HepG2 (cell line): ENCODE measurements around the gene SGF29. TPM values are rescaled to one million over a fixed set of nuclear protein-coding genes. Genes with fewer than 3 reads are reported as not detected.

ENCODE experiments used
- ATAC-seq: fragments of 200-7000 bp; cut with Tn5 transposase; 3 replicates; pipeline ENCODE4 v1.9.1; 2020; ENCODE audit warnings: mild to moderate bottlenecking, moderate library complexity
- Bru-seq: library from RNA; stranded (reverse); fragments of 400-500 nt; gene quantifications from one replicate; lab custom pipeline; 2021; lab: Mats Ljungman, UMichigan
- BruChase-seq, 2 experiments: library from RNA; stranded (reverse); fragments of 400-500 nt; gene quantifications; one replicate each; lab custom pipeline; 2021; lab: Mats Ljungman, UMichigan
- BruUV-seq: library from RNA; stranded (reverse); fragments of 400-500 nt; replicated peaks from 2 replicates; lab custom pipeline; 2021; lab: Mats Ljungman, UMichigan
- CTCF ChIA-PET: fragments of 300-600 bp; formaldehyde crosslinking; extraction: SDS; loops from one replicate; lab custom pipeline; 2021; ENCODE audit warnings: low total read pairs, inconsistent platforms, low intra/inter-chr PET ratio; lab: Yijun Ruan, JAX
- POLR2A ChIA-PET: fragments of 350-600 bp; sonication (Branson Sonifier 250); formaldehyde crosslinking; loops from one replicate; lab custom pipeline; 2020; ENCODE audit warnings: antibody characterized with exemption, inconsistent platforms; lab: Yijun Ruan, JAX
- DNase-seq: peaks from one replicate; pipeline ENCODE4 v3.0.0-alpha.2; 2015; ENCODE audit warnings: low spot score
- FAIRE-seq: peaks from 3 replicates; lab custom pipeline; 2011; peaks lifted over from hg19 to GRCh38; lab: Jason Lieb, UNC
- H2AFZ ChIP-seq: one replicate; pipeline ENCODE4 v1.6.1; 2011; ENCODE audit warnings: low read length, inconsistent platforms
- H3K27ac ChIP-seq: fragments of 300-600 bp; 3 replicates; pipeline ENCODE4 v1.8.0; 2011; ENCODE audit warnings: mixed run types, mild to moderate bottlenecking, mixed read lengths, low read length, inconsistent platforms; ENCODE audit not compliant: insufficient read depth; ENCODE audit errors: extremely low read length
- H3K27me3 ChIP-seq, 2 experiments: fragments of 200-600 bp in 1 of 2; 2 replicates in 1 of 2; 3 replicates in 1 of 2; pipeline versions ENCODE4 v1.6.0 to v1.8.0; 2011; ENCODE audit warnings: low read length in 2 of 2, mild to moderate bottlenecking in 2 of 2, moderate library complexity in 2 of 2, inconsistent platforms in 1 of 2; ENCODE audit not compliant: insufficient read depth in 2 of 2, control insufficient read depth in 1 of 2
- H3K36me3 ChIP-seq, 2 experiments: fragments of 200-600 bp in 1 of 2; replicated peaks in 1 of 2; 2 replicates in 1 of 2; 3 replicates in 1 of 2; pipeline versions ENCODE4 v1.5.1 to v1.8.0; 2011; ENCODE audit warnings: low read length in 2 of 2, inconsistent platforms in 1 of 2; ENCODE audit not compliant: insufficient read depth in 2 of 2, control insufficient read depth in 1 of 2
- H3K4me1 ChIP-seq: 2 replicates; pipeline ENCODE4 v1.5.1; 2012; ENCODE audit warnings: low read length, inconsistent platforms; ENCODE audit not compliant: insufficient read depth
- H3K4me2 ChIP-seq: 2 replicates; pipeline ENCODE4 v1.6.0; 2011; ENCODE audit warnings: low read depth, low read length, inconsistent platforms
- H3K4me3 ChIP-seq, 3 experiments: fragments of 200-600 bp in 1 of 3; sonication (generic), shearing (Covaris generic) in 1 of 3; replicated peaks in 1 of 3; 2 replicates each; pipeline ENCODE4 v1.5.1; 2011 to 2016; ENCODE audit warnings: low read length in 3 of 3, inconsistent platforms in 2 of 3, low read depth in 2 of 3, mild to moderate bottlenecking in 2 of 3, control low read depth in 1 of 3, mixed read lengths in 1 of 3; ENCODE audit not compliant: insufficient read depth in 1 of 3
- H3K79me2 ChIP-seq: one replicate; pipeline ENCODE4 v1.6.1; 2011; ENCODE audit warnings: low read length, inconsistent platforms; ENCODE audit not compliant: insufficient read depth
- H3K9ac ChIP-seq: 2 replicates; pipeline ENCODE4 v1.6.0; 2011; ENCODE audit warnings: mild to moderate bottlenecking, low read depth, low read length, inconsistent platforms; ENCODE audit not compliant: insufficient read depth
- H3K9me3 ChIP-seq: 2 replicates; pipeline ENCODE4 v1.5.1; 2012; ENCODE audit warnings: mild to moderate bottlenecking, low read length
- H4K20me1 ChIP-seq: 2 replicates; pipeline ENCODE4 v1.6.0; 2011; ENCODE audit warnings: inconsistent platforms, mild to moderate bottlenecking, low read length, moderate library complexity; ENCODE audit not compliant: insufficient read depth
- CEBPG ChIP-seq: IDR thresholded peaks from 2 replicates; pipeline ENCODE4 v1.6.1; 2016
- FOXO1 ChIP-seq: sonication (generic); formaldehyde crosslinking; IDR thresholded peaks from 2 replicates; pipeline ENCODE4 v1.4.0; 2020; ENCODE audit warnings: missing genetic modification reagents
- FUBP1 ChIP-seq: sonication (generic); formaldehyde crosslinking; IDR thresholded peaks from 2 replicates; pipeline ENCODE4 v1.5.1; 2020; ENCODE audit warnings: missing genetic modification reagents, mild to moderate bottlenecking, borderline replicate concordance
- IRF2 ChIP-seq: IDR thresholded peaks from 2 replicates; pipeline ENCODE4 v1.6.1; 2018; ENCODE audit warnings: missing genetic modification reagents, missing compliant biosample characterization
- XRCC5 ChIP-seq: fragments of 200-400 bp; formaldehyde crosslinking; optimal IDR thresholded peaks from 2 replicates; pipeline ENCODE3; 2017; ENCODE audit warnings: mild to moderate bottlenecking, low read length
- ZNF138 ChIP-seq: sonication (generic); formaldehyde crosslinking; IDR thresholded peaks from 2 replicates; pipeline ENCODE4 v1.5.0; 2020; ENCODE audit warnings: mild to moderate bottlenecking, low read depth, missing genetic modification reagents
- ZNF607 ChIP-seq: sonication (generic); formaldehyde crosslinking; IDR thresholded peaks from 2 replicates; pipeline ENCODE4 v1.5.1; 2020; ENCODE audit warnings: missing genetic modification reagents, mild to moderate bottlenecking, borderline replicate concordance
- ZUFSP ChIP-seq: sonication (generic); formaldehyde crosslinking; IDR thresholded peaks from 2 replicates; pipeline ENCODE4 v1.9.0; 2021; ENCODE audit warnings: missing genetic modification reagents, mild to moderate bottlenecking, borderline replicate concordance
- ZZZ3 ChIP-seq: sonication (generic); formaldehyde crosslinking; IDR thresholded peaks from 2 replicates; pipeline ENCODE4 v1.4.0; 2020; ENCODE audit warnings: missing genetic modification reagents, mild to moderate bottlenecking, borderline replicate concordance
- WGBS: methylation state at CpG from one replicate; pipeline ENCODE4 v1.1.6; 2017; ENCODE audit warnings: low lambda C conversion rate; 5-methylcytosine and 5-hydroxymethylcytosine counted together
- in situ Hi-C: cut with HindIII; loops from 2 replicates; pipeline ENCODE4 v1.10.0; 2017; ENCODE audit warnings: low pct_unique_long_range_greater_than_20kb; ENCODE audit not compliant: extremely low pct_ligation_motif_present
- intact Hi-C: fragments of 100-400 bp; cut with micrococcal nuclease; formaldehyde crosslinking; loops from one replicate; pipeline ENCODE4 v1.10.0; 2022; ENCODE audit not compliant: unreplicated experiment
- long read RNA-seq, 2 experiments: library from RNA in 1 of 2; library from polyadenylated mRNA in 1 of 2; stranded (forward) in 1 of 2; unstranded in 1 of 2; transcript quantifications; one replicate each; pipeline ENCODE4 v2.0.0, GENCODE V29; 2019 to 2022
- polyA minus RNA-seq, 3 experiments: library from RNA; depleted of rRNA, polyadenylated mRNA; stranded (reverse); fragments of >200 nt; gene quantifications; 2 replicates each; pipeline ENCODE4 v1.2.3, GENCODE V29; 2011; ENCODE audit warnings: low replicate concordance in 1 of 3
- polyA plus RNA-seq, 8 experiments: library from polyadenylated mRNA; depleted of rRNA in 3 of 8; stranded (reverse) in 7 of 8; unstranded in 1 of 8; fragments of >200 nt; fragmentation: Illumina TruSeq in 4 of 8; extraction: Trizol in 4 of 8; gene quantifications; 2 replicates each; pipeline versions ENCODE4 v1.2.1 to v1.2.3, GENCODE V29; 2011 to 2016; ENCODE audit warnings: low read depth in 4 of 8, missing spikeins in 1 of 8, mixed read lengths in 1 of 8; ENCODE audit not compliant: insufficient read depth in 1 of 8
- total RNA-seq, 5 experiments: library from RNA; depleted of rRNA; stranded (reverse); fragments of >200 nt; fragmentation: Illumina TruSeq; extraction: Trizol; gene quantifications; 2 replicates each; pipeline ENCODE4 v1.2.3, GENCODE V29; 2016; ENCODE audit warnings: low read depth in 1 of 5

Gene SGF29
- total RNA-seq (2016; rRNA removed; fragmentation: Illumina TruSeq; extraction: Trizol) (21.2 and 29.4 TPM in 2 replicates), polyA plus RNA-seq (2011; rRNA removed) (5.0 and 5.4 TPM in 2 replicates), polyA minus RNA-seq (2011; rRNA and poly(A)+ RNA removed; ENCODE audit: low replicate concordance) (10.9 and 13.8 TPM in 2 replicates), Bru-seq, nascent RNA (percentile 61 among the genes with signal in this experiment), BruChase-seq, experiment 1, labeled RNA remaining after a 6-hour chase (percentile 61 among the genes with signal in this experiment), BruChase-seq, experiment 2, labeled RNA remaining after a 2-hour chase (percentile 60 among the genes with signal in this experiment)
- total RNA-seq (2016; cell fraction: cytosol; rRNA removed; fragmentation: Illumina TruSeq; extraction: Trizol; ENCODE audit: low read depth) = 26.2 and 36.6 TPM in 2 replicates
- 15.6 and 27.3 TPM in 2 replicates for total RNA-seq (2016; cell fraction: insoluble cytoplasmic fraction; rRNA removed; fragmentation: Illumina TruSeq; extraction: Trizol)
- total RNA-seq (2016; cell fraction: membrane; rRNA removed; fragmentation: Illumina TruSeq; extraction: Trizol) = 15.4 and 17.8 TPM in 2 replicates
- 19.6 and 24.7 TPM in 2 replicates for total RNA-seq (2016; cell fraction: nucleus; rRNA removed; fragmentation: Illumina TruSeq; extraction: Trizol)
- 2.3 and 3.5 TPM in 2 replicates for polyA plus RNA-seq (2011; cell fraction: cytosol; rRNA removed)
- polyA plus RNA-seq (2011; cell fraction: nucleus; rRNA removed) = 15.5 and 19.7 TPM in 2 replicates
- polyA plus RNA-seq (2012) = 20.2 and 32.1 TPM in 2 replicates
- 8.6 and 9.4 TPM in 2 replicates for polyA plus RNA-seq (2016; cell fraction: cytosol; fragmentation: Illumina TruSeq; extraction: Trizol; ENCODE audit: low read depth)
- polyA plus RNA-seq (2016; cell fraction: insoluble cytoplasmic fraction; fragmentation: Illumina TruSeq; extraction: Trizol; ENCODE audit: low read depth) = 14.8 and 18.5 TPM in 2 replicates
- 8.0 and 9.0 TPM in 2 replicates for polyA plus RNA-seq (2016; cell fraction: membrane; fragmentation: Illumina TruSeq; extraction: Trizol; ENCODE audit: low read depth)
- polyA plus RNA-seq (2016; cell fraction: nucleus; fragmentation: Illumina TruSeq; extraction: Trizol; ENCODE audit: insufficient read depth, low read depth) = 36.0 and 46.1 TPM in 2 replicates
- 5.9 and 8.4 TPM in 2 replicates for polyA minus RNA-seq (2011; cell fraction: cytosol; rRNA and poly(A)+ RNA removed)
- polyA minus RNA-seq (2011; cell fraction: nucleus; rRNA and poly(A)+ RNA removed) = 9.9 and 14.9 TPM in 2 replicates
- long read RNA-seq, experiment 1, transcript SGF29-201 (10 exons, 1,153 nt) = major isoform, 24 of 34 reads
- long read RNA-seq, experiment 1, partial matches to known transcripts = 3 of 34 reads
- long read RNA-seq, experiment 1, other reads (novel, unspliced or antisense) = 6 of 34 reads
- long read RNA-seq, experiment 2, transcript SGF29-201 (10 exons, 1,153 nt) = major isoform, 21 of 45 reads
- long read RNA-seq, experiment 2, partial matches to known transcripts = 4 of 45 reads
- long read RNA-seq, experiment 2, other reads (novel, unspliced or antisense) = 17 of 45 reads

GRCh38 chr16:28553776-28554633 lies at the start of gene SGF29:
TSS of gene SGF29 (plus strand) at chr16:28553920. CDS start at chr16:28581070, 27,150 bp downstream.
- H3K4me1 ChIP-seq = peaks cover 40% of the 10 kb centered on the region
- TSS peak; percentile 100 for BruUV-seq
- H3K27ac ChIP-seq = peak within 1 kb of the TSS; percentile 99
- H3K36me3 ChIP-seq = peaks cover 0 to 11% of the 10 kb centered on the region in 2 experiments; a peak in 4 of 5 replicates
- FAIRE-seq (peak; percentile 49), DNase-seq (peak; percentile 82), ATAC-seq (peak; percentile 90)
- H3K79me2 ChIP-seq = peaks cover 7% of the 10 kb centered on the region
- intact Hi-C loops (no loop called here), in situ Hi-C loops (no loop called here)
- CTCF ChIA-PET = no interaction called here
- H3K27me3 ChIP-seq = no peaks in the 10 kb centered on the region
- H3K9ac ChIP-seq = peak within 1 kb of the TSS; percentile 99
- POLR2A ChIA-PET = interaction anchor here (1.0 to 3.6 kb wide), 6 partner anchors 14 to 64 kb away, joined by 3 to 22 read pairs (median 8); partner anchors contain the start of genes NUPR1, SULT1A1 and SULT1A2
- no peaks in the 10 kb centered on the region for H3K9me3 ChIP-seq
- peak within 1 kb of the TSS; percentile 98 for H2AFZ ChIP-seq
- no peaks in the 10 kb centered on the region for H4K20me1 ChIP-seq
- WGBS = 4% methylated on average over 48 of the region's 88 CpGs
- peak within 1 kb of the TSS; percentile 100 for H3K4me2 ChIP-seq
- peak within 1 kb of the TSS; percentile 70 to 94 (median 83) for H3K4me3 ChIP-seq
- TF ChIP-seq XRCC5 (peak; percentile 48), ZNF138 (peak; percentile 98), CEBPG (CRISPR knock-in tag) (peak; percentile 42; the same call in 1 of the 2 replicates), IRF2 (CRISPR knock-in tag) (peak; percentile 91), ZUFSP (no peak), FUBP1 (CRISPR knock-in tag) (peak; percentile 98), FOXO1 (CRISPR knock-in tag) (peak; percentile 88; the same call in 1 of the 2 replicates), ZZZ3 (CRISPR knock-in tag) (peak; percentile 88), ZNF607 (CRISPR knock-in tag) (peak; percentile 97)
